Sciatic nerve (tissue), 2 donors: ENCODE data around the gene SPEG. TPM values are rescaled to one million over a fixed set of nuclear protein-coding genes. Genes with fewer than 3 reads are reported as not detected.
A peak's percentile ranks its signal among the peaks of the same experiment; 100 is the strongest.

Experiments used
- ATAC-seq: fragments of 200-7000 bp; cut with Tn5 transposase; one replicate; pipeline ENCODE4 v1.9.1; 2020; ENCODE audit warnings: mild to moderate bottlenecking, moderate library complexity
- DNase-seq: peaks from one replicate; pipeline ENCODE4 v3.0.0-alpha.2; 2020; ENCODE audit warnings: low spot score
- intact Hi-C: fragments of 100-400 bp; cut with DNase I; formaldehyde crosslinking; loops from one replicate; pipeline ENCODE4 v1.14.2; 2022
- total RNA-seq: library from RNA; stranded (reverse); fragmentation: NEBNext Ultra II Directional; extraction: Animal tissue kit (Norgen Biotek cat#: 25700); gene quantifications from one replicate; pipeline ENCODE4 v1.2.1, GENCODE V29; 2021
- donor health status: DM: no; HTN: no; CAD: no.
- donor health status: DM: no; HTN: no; CAD: no.

Gene SPEG
- total RNA-seq, 1 donor from 2014 or later: 7.2 TPM

GRCh38 chr2:219437690-219438206 is 3.1 kb downstream of the SPEG start:
- no peak for DNase-seq
- intact Hi-C loops: no loop called here
- no peak for ATAC-seq

GRCh38 chr2:219438453-219438852 is 3.8 kb downstream of the SPEG start:
- DNase-seq (no peak), ATAC-seq (no peak)
- intact Hi-C loops: no loop called here

GRCh38 chr2:219439506-219439905 is 4.9 kb downstream of the SPEG start:
- intact Hi-C loops: no loop called here
- no peak for ATAC-seq

GRCh38 chr2:219440388-219441256 is 6.0 kb downstream of the SPEG start:
- no peak for ATAC-seq
- intact Hi-C loops: no loop called here
- no peak for DNase-seq

More at GRCh38 chr2:219439506-219439905, 4.9 kb downstream of the SPEG start:
- DNase-seq: no peak

GRCh38 chr2:219441451-219442255 is 7.0 kb downstream of the SPEG start:
- ATAC-seq: no peak
- no peak for DNase-seq
- intact Hi-C loops: no loop called here

GRCh38 chr2:219442256-219443015 is 7.8 kb downstream of the SPEG start:
- no peak for DNase-seq
- intact Hi-C loops: no loop called here
- ATAC-seq: no peak

- no peak for ATAC-seq
- intact Hi-C loops: no loop called here
- DNase-seq: no peak
These were observed 8.5 kb downstream of the SPEG start for GRCh38 chr2:219443016-219443696.

GRCh38 chr2:219443697-219444023 is 9.0 kb downstream of the SPEG start:
- intact Hi-C loops: no loop called here
- no peak for ATAC-seq
- no peak for DNase-seq

- no peak for ATAC-seq
- DNase-seq: no peak
- intact Hi-C loops: no loop called here
These were observed 10.0 kb downstream of the SPEG start for GRCh38 chr2:219444566-219445091.

GRCh38 chr2:219445220-219445640 is 10.6 kb downstream of the SPEG start:
- ATAC-seq (no peak), DNase-seq (no peak)
- intact Hi-C loops: no loop called here

GRCh38 chr2:219446101-219446504 is 11.5 kb downstream of the SPEG start:
- DNase-seq (no peak), ATAC-seq (peak; percentile 12)
- intact Hi-C loops: no loop called here

GRCh38 chr2:219446689-219447088 is 12.0 kb downstream of the SPEG start:
- ATAC-seq (no peak), DNase-seq (no peak)
- intact Hi-C loops: no loop called here

GRCh38 chr2:219447242-219448098 is 12.8 kb downstream of the SPEG start:
- intact Hi-C loops: no loop called here

GRCh38 chr2:219448099-219448775 is 13.6 kb downstream of the SPEG start:
- ATAC-seq: no peak
- intact Hi-C loops: no loop called here
- DNase-seq: no peak

More at GRCh38 chr2:219447242-219448098, 12.8 kb downstream of the SPEG start:
- ATAC-seq (no peak), DNase-seq (no peak)

- ATAC-seq: no peak
- intact Hi-C loops: no loop called here
These were observed 14.2 kb downstream of the SPEG start for GRCh38 chr2:219448776-219449341.

GRCh38 chr2:219449609-219450008 is 15.0 kb downstream of the SPEG start:
- no peak for ATAC-seq
- intact Hi-C loops: no loop called here
- no peak for DNase-seq

More at GRCh38 chr2:219448776-219449341, 14.2 kb downstream of the SPEG start:
- no peak for DNase-seq
